ENCODE measurements around the gene DBNL. TPM values are rescaled to one million over a fixed set of nuclear protein-coding genes. Genes with fewer than 3 reads are reported as not detected.

The DBNL gene
- total RNA-seq, 1 donor from 2014 or later = 68.0 TPM

DNA sequence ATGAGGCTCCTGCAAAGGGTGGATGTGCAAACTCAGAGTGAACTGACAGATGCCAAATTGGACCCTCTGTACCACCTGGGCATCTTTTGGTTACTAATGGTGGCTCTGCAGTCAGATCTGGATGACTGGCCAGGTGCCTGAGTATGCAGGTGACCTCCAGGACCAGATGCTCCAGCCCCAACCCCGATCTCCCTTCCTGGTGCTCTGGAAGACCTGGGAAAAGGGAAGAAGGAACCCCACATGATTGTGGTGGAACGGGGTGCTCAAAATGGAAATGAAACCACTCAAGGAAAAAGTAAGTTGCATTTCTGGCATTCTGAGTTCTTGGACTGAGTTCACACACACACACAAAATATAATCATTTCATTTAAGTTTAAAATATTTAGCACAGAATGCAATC lies 49.9 kb downstream of the DBNL start:
- no peaks in the 10 kb centered on the region for H3K9me3 Mint-ChIP-seq (ENCODE audit: low read depth)
- H3K27ac Mint-ChIP-seq = no peak overlapping the region
- H3K4me3 Mint-ChIP-seq (ENCODE audit: low read depth) = no peak overlapping the region
- TF ChIP-seq, protein P1, sequence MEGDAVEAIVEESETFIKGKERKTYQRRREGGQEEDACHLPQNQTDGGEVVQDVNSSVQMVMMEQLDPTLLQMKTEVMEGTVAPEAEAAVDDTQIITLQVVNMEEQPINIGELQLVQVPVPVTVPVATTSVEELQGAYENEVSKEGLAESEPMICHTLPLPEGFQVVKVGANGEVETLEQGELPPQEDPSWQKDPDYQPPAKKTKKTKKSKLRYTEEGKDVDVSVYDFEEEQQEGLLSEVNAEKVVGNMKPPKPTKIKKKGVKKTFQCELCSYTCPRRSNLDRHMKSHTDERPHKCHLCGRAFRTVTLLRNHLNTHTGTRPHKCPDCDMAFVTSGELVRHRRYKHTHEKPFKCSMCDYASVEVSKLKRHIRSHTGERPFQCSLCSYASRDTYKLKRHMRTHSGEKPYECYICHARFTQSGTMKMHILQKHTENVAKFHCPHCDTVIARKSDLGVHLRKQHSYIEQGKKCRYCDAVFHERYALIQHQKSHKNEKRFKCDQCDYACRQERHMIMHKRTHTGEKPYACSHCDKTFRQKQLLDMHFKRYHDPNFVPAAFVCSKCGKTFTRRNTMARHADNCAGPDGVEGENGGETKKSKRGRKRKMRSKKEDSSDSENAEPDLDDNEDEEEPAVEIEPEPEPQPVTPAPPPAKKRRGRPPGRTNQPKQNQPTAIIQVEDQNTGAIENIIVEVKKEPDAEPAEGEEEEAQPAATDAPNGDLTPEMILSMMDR (IDR thresholded peaks at IDR 0.05; ENCODE audit: unreplicated experiment) = no peak
- H3K27me3 Mint-ChIP-seq = peaks cover 9% of the 10 kb centered on the region
- H3K36me3 Mint-ChIP-seq (ENCODE audit: insufficient read depth) = no peaks in the 10 kb centered on the region
- H3K4me1 Mint-ChIP-seq (ENCODE audit: low read depth) = no peaks in the 10 kb centered on the region
- no peak for DNase-seq (ENCODE audit: low spot score, unreplicated experiment)

DNA sequence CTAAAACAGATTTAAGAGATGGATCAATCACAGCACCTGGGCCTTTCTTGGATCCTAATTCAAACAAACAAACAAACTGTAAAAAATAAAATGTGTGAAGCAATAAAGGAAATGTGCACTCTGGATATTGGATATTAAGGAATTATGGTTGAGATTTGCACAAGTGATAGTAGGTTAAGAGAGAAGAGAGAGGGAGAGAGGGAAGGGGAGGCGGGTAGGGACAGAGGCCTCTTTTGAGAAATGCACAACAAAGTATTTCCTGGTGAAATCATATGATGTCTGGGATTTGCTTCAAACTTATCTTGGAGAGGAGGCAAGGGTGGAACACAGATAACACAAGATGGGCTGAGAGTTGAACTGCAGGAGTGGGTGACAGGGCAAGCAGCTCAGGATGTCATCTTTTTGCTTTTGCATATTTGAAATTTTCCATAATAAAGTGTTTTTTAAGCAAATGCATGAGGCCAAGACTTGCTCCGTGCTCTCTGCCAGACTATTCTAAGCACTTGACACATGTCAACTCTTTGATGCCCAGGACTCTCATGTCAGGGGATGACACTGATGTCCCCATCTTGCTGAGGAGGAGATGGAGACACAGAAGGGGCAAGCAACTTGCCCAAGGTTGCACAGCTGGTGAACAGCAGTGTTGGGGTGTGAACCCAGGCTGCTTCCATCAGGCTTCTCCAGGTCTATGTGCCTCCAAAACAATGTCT lies 50.5 kb downstream of the DBNL start:
- no peaks in the 10 kb centered on the region for H3K9me3 Mint-ChIP-seq (ENCODE audit: low read depth)
- no peak overlapping the region for H3K4me3 Mint-ChIP-seq (ENCODE audit: low read depth)
- peak overlapping the region; percentile 76 for H3K27ac Mint-ChIP-seq
- TF ChIP-seq, protein P1 (IDR thresholded peaks at IDR 0.05; ENCODE audit: unreplicated experiment) = no peak
- no peaks in the 10 kb centered on the region for H3K4me1 Mint-ChIP-seq (ENCODE audit: low read depth)
- no peaks in the 10 kb centered on the region for H3K36me3 Mint-ChIP-seq (ENCODE audit: insufficient read depth)
- DNase-seq (ENCODE audit: low spot score, unreplicated experiment) = no peak
- H3K27me3 Mint-ChIP-seq = peaks cover 9% of the 10 kb centered on the region

DNA sequence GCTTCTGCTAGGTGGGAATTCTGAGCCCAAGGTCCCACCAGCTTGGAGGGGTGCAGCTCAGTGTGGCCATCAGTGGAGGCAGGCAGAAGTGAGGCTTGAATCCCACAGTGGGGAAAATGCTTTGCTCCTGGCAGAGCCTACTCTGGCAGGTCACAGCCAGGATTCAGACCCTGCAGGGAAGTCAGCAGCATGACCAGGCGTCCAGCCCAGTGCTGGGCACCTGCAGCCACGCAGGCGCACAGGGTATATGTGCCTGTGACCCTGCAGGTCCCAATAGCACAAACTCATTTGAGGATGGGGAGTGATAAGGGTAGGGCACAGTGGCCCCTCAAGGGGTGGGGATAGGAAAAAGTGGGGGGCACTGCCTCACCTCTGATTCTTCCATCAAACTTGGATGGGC lies 51.3 kb downstream of the DBNL start:
- TF ChIP-seq, protein P1 (IDR thresholded peaks at IDR 0.05; ENCODE audit: unreplicated experiment) = no peak
- no peaks in the 10 kb centered on the region for H3K9me3 Mint-ChIP-seq (ENCODE audit: low read depth)
- H3K27ac Mint-ChIP-seq = no peak overlapping the region
- peaks cover 8% of the 10 kb centered on the region for H3K27me3 Mint-ChIP-seq
- H3K4me1 Mint-ChIP-seq (ENCODE audit: low read depth) = no peaks in the 10 kb centered on the region
- H3K36me3 Mint-ChIP-seq (ENCODE audit: insufficient read depth) = no peaks in the 10 kb centered on the region
- H3K4me3 Mint-ChIP-seq (ENCODE audit: low read depth) = no peak overlapping the region
- DNase-seq (ENCODE audit: low spot score, unreplicated experiment) = no peak

DNA sequence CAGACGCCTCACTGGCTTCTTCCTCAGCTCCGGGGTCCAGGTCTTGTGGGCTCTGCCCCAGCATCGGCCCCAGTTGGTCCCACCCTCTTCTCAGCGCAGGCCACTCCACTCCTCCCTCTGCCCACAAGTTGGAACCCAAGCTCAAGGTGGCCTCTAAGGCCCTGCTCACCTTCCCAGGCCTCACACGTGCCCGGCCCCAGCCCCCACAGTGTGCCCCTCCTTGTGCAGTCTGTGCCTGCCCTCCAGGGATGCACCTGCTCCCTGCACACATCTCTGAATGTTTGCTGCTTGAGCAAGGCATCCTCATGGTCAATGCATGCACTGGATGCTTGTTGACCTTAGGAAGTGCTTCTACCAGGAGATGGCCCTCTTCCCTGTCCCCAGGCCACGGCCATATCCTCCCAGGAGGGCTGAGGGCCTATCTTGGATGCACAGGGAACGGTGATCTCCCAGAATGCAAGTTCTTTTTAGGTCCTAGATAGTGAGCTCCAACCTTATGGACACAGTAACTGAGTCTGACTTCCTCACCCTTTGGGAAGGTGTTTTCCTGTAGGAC lies 51.9 kb downstream of the DBNL start:
- Mint-ChIP-seq H3K4me1 (ENCODE audit: low read depth) (no peaks in the 10 kb centered on the region), H3K27me3 (peaks cover 6% of the 10 kb centered on the region), H3K36me3 (ENCODE audit: insufficient read depth) (no peaks in the 10 kb centered on the region), H3K9me3 (ENCODE audit: low read depth) (no peaks in the 10 kb centered on the region), H3K27ac (no peak overlapping the region), H3K4me3 (ENCODE audit: low read depth) (no peak overlapping the region)
- DNase-seq (ENCODE audit: low spot score, unreplicated experiment) = no peak
- TF ChIP-seq, protein P1 (IDR thresholded peaks at IDR 0.05; ENCODE audit: unreplicated experiment) = no peak

DNA sequence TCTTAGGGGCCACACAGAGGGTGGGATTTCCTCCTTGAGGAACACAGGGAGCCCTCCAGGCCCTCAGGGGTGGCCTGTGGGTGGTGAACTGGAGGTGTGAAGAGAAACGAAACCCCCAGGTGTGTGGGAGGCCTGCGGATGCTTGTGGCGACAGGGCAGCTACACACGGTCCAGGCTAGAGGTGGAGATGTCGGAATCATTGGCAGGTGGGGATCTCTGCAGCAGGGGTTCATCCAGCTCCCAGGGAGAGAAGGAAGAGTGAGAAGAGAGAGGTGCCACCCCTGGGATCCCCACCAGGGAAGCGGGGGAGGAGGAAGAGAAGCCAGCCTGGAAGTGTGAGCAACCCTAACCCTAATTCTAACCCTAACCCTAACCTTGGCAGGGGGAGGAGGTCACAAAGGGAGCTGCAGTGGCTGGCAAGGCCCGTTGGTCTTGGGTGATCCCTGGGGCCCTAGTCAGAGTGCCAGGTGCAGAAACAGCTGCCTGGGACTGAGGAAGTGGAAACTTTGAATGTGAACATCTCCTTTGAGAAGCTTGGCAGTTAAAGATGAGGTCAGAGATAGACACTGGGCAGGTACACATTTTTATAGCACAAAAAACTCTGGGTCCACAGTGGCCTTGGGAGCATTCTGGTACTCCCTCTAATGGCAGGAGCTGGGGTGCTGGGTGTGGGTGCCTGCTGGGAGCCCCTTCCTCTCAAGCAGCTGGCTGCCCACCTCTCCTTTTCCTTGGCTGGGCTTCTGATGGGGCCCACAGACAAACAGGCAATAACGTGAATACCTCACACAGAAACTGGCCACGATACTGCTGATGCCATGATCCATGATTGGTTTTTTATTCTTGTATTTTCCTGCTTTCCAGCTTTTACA lies 52.8 kb downstream of the DBNL start:
- Mint-ChIP-seq H3K4me1 (ENCODE audit: low read depth) (no peaks in the 10 kb centered on the region), H3K27ac (no peak overlapping the region), H3K27me3 (peaks cover 9% of the 10 kb centered on the region), H3K4me3 (ENCODE audit: low read depth) (no peak overlapping the region), H3K9me3 (ENCODE audit: low read depth) (no peaks in the 10 kb centered on the region), H3K36me3 (ENCODE audit: insufficient read depth) (no peaks in the 10 kb centered on the region)
- no peak for DNase-seq (ENCODE audit: low spot score, unreplicated experiment)
- TF ChIP-seq, protein P1 (IDR thresholded peaks at IDR 0.05; ENCODE audit: unreplicated experiment) = no peak

All from progenitor cell of endocrine pancreas (in vitro differentiated cells).